ENCODE data around the gene CHST9.

Gene CHST9

DNA sequence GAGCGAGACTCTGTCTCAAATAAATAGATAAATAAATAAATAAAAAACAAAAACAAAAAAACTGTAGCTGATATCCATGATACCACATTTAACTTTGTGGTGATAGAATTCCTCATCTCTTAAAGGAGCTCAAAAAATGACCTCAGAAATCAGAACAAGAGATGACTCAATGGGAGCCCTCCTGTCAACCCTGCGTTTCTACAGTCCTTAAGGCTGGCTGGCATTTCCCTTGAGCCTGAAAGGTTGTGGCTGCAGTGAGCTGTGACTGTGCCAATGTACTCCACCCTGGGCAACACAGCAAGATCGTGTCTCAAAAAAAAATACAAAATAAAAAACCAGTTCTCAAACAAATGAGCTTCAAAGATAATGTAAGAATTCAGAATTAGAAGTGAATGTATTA lies 40.4 kb downstream of the CHST9 start:
- no peak for TF ChIP-seq CTCF (IDR thresholded peaks at IDR 0.05; ENCODE audit: low read depth, low read length)
- no peaks in the 10 kb centered on the region for H3K27me3 ChIP-seq
- H3K9me3 ChIP-seq, result no peaks in the 10 kb centered on the region
- H3K4me1 ChIP-seq, result no peaks in the 10 kb centered on the region
- no peak for DNase-seq
- no peaks in the 10 kb centered on the region for H3K36me3 ChIP-seq
- no peak overlapping the region for H3K4me3 ChIP-seq (ENCODE audit: low read depth, low read length)

GRCh38 chr18:27143580-27144287 lies 41.4 kb downstream of the CHST9 start:
- no peak for TF ChIP-seq CTCF (IDR thresholded peaks at IDR 0.05; ENCODE audit: low read depth, low read length)
- DNase-seq, result no peak
- H3K4me3 ChIP-seq (ENCODE audit: low read depth, low read length), result no peak overlapping the region
- H3K4me1 ChIP-seq, result no peaks in the 10 kb centered on the region
- H3K9me3 ChIP-seq, result no peaks in the 10 kb centered on the region
- H3K27me3 ChIP-seq, result no peaks in the 10 kb centered on the region
- H3K36me3 ChIP-seq, result no peaks in the 10 kb centered on the region

GRCh38 chr18:27142891-27143290 lies 42.2 kb downstream of the CHST9 start:
- no peaks in the 10 kb centered on the region for H3K27me3 ChIP-seq
- no peak for DNase-seq
- H3K36me3 ChIP-seq, result no peaks in the 10 kb centered on the region
- H3K4me3 ChIP-seq (ENCODE audit: low read depth, low read length), result no peak overlapping the region
- no peak for TF ChIP-seq CTCF (IDR thresholded peaks at IDR 0.05; ENCODE audit: low read depth, low read length)
- H3K4me1 ChIP-seq, result no peaks in the 10 kb centered on the region
- no peaks in the 10 kb centered on the region for H3K9me3 ChIP-seq

DNA sequence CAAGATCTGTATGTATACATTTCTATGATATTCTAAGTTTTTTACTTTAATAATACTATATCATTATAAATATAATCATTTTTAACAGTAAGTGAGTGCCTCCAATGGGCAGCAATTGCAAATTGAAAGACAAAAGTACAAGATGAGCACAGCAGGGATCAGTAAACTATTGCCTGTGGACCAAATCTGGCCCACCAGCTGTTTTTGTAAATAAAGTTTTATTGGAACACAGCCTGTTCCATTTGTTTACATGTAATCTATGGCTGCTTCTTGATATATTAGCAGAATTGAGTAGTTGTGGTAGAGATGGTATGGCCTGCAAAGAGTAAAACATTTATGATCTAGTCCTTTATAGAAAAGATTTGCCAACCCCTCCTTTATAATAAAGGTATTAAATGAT lies 43.2 kb downstream of the CHST9 start:
- Histone ChIP-seq H3K4me1 (no peaks in the 10 kb centered on the region), H3K9me3 (no peaks in the 10 kb centered on the region), H3K4me3 (ENCODE audit: low read depth, low read length) (no peak overlapping the region), H3K36me3 (no peaks in the 10 kb centered on the region), H3K27me3 (no peaks in the 10 kb centered on the region)
- DNase-seq, result no peak
- TF ChIP-seq CTCF (IDR thresholded peaks at IDR 0.05; ENCODE audit: low read depth, low read length), result no peak

DNA sequence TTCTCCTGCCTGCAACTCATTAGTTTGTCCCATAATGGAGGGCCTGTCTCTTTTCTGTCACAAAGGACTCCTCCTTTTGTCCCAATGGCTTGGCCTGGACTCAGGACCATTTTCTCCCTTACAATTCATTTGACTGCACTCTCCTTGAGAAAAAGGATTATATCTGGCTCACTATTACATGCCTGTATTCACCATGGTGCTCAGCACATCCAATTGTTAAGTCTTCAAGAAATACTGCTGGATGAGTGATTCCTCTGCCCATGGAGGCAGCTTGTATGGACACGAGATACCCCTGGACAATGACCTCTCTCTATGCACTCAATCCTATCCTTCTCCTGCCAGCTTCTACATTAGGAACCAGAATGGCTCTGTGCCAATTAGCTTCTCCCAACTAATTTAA lies 47.0 kb downstream of the CHST9 start:
- Histone ChIP-seq H3K27me3 (no peaks in the 10 kb centered on the region), H3K4me1 (no peaks in the 10 kb centered on the region)
- DNase-seq, result no peak

More for the DNA sequence above, 47.0 kb downstream of the CHST9 start:
- no peak overlapping the region for H3K4me3 ChIP-seq (ENCODE audit: low read depth, low read length)
- H3K9me3 ChIP-seq, result no peaks in the 10 kb centered on the region
- no peak for TF ChIP-seq CTCF (IDR thresholded peaks at IDR 0.05; ENCODE audit: low read depth, low read length)
- H3K36me3 ChIP-seq, result no peaks in the 10 kb centered on the region

Data from BE2C (cell line).